GM19438 (cell line): Measurements from ENCODE around the gene UGGT1.

Source experiments
- ATAC-seq: cut with Tn5 transposase; IDR thresholded peaks from one replicate; pipeline ENCODE4 v1.9.1; 2021; ENCODE audit warnings: low read depth; ENCODE audit not compliant: unreplicated experiment

Gene UGGT1, protein sequence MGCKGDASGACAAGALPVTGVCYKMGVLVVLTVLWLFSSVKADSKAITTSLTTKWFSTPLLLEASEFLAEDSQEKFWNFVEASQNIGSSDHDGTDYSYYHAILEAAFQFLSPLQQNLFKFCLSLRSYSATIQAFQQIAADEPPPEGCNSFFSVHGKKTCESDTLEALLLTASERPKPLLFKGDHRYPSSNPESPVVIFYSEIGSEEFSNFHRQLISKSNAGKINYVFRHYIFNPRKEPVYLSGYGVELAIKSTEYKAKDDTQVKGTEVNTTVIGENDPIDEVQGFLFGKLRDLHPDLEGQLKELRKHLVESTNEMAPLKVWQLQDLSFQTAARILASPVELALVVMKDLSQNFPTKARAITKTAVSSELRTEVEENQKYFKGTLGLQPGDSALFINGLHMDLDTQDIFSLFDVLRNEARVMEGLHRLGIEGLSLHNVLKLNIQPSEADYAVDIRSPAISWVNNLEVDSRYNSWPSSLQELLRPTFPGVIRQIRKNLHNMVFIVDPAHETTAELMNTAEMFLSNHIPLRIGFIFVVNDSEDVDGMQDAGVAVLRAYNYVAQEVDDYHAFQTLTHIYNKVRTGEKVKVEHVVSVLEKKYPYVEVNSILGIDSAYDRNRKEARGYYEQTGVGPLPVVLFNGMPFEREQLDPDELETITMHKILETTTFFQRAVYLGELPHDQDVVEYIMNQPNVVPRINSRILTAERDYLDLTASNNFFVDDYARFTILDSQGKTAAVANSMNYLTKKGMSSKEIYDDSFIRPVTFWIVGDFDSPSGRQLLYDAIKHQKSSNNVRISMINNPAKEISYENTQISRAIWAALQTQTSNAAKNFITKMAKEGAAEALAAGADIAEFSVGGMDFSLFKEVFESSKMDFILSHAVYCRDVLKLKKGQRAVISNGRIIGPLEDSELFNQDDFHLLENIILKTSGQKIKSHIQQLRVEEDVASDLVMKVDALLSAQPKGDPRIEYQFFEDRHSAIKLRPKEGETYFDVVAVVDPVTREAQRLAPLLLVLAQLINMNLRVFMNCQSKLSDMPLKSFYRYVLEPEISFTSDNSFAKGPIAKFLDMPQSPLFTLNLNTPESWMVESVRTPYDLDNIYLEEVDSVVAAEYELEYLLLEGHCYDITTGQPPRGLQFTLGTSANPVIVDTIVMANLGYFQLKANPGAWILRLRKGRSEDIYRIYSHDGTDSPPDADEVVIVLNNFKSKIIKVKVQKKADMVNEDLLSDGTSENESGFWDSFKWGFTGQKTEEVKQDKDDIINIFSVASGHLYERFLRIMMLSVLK (N-terminal part only)

DNA sequence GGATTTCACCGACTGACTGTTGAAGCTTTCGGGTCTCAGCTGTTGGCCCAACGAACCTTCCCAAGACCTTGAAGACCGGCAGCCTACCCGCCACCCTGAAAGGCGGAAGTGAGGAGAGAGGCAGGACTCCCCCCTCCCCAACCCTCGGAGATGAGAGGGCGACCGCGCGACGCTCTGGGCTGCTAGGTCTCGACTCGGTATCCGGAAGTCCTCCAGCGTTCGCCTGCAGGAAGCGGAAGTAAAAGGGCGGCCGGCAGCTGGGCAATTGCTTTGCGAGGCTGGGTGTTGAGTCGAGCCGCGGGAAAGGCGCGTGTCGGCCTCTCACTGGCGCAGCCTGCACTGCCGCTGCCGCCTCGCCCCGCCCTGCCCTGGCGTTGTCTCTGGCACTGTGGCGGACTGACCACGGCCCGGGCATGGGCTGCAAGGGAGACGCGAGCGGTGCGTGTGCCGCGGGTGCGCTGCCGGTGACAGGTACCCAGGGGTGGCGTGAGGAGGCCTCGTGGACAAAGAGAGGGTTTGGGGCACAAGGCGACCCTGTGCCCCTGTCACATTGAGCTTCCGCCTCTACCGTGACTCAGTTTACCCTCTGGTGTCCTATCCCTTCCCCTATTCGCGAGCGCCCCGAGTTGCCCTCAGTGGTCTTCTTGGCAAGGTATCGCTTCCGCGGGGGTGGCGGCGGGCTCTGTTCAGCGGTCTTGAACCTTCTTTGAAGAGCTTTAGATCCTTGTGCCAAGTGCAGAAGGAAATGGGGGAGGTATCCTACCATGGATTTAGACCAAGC lies at the start of gene UGGT1:
Gene UGGT1 (plus strand): TSS at position 256 of the 781 bp plus-strand sequence. CDS start 158 bp downstream, at position 414.
- ATAC-seq = peak; percentile 93

DNA sequence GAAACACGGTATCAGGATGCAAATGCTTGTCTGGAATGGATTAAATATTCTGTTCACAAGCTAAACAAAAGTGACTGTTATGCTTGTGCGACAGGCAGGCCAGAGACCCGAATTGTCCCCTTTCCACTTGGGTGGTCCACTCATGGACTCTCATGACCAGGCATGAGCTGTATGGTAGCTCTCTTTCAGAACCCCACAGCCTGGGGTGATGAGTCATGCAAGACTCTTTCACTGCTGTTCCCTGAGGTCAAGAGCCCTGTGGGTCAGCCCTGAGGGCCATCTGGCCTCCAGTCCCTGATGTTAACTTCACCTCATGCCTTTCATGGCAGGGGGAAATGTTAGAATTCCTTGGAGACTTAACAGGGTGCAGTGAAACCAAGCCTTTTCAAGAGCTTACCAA lies 49.4 kb upstream of the UGGT1 start:
- no peak for ATAC-seq

- no peak for ATAC-seq
Measured at GRCh38 chr2:128043041-128043440, 48.0 kb upstream of the UGGT1 start.

DNA sequence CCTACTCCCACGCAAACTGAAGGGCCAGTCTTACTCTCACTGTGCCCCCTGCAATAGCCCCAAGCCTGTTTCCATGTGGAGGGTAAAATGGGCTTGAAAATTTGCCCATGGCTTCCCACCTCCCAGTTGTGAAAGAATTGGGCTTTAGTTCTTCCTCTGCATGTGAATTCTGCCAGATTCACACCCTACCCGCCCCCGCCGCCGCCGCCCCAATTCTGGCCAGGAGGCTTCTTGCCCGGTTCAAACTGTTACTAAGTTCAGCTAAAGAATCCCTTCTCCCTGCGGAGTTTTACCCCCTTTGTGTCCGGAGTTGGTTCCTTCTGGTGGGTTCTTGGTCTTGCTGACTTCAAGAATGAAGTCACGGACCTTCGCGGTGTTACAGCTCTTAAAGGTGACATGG lies 37.7 kb upstream of the UGGT1 start:
- no peak for ATAC-seq

- no peak for ATAC-seq
Measured at GRCh38 chr2:128054104-128054885, 36.7 kb upstream of the UGGT1 start.

DNA sequence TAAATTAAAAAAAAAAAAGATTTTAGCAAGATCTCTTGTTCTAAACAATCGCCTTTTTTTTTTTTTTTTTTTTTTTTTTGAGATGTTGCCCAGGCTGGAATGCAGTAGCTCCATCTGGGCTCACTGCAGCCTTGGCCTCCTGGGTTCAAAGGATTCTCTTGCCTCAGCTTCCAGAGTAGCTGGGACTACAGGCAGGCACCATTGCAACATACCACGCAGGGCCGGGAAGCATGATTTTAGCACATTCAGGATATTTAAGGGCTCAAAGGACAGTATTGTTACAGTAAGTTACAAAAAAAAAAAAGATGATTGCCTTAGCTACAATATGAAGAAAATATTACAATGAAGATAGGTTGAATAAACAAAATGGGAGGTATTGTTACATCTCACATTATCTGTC lies 33.7 kb upstream of the UGGT1 start:
- ATAC-seq = no peak

DNA sequence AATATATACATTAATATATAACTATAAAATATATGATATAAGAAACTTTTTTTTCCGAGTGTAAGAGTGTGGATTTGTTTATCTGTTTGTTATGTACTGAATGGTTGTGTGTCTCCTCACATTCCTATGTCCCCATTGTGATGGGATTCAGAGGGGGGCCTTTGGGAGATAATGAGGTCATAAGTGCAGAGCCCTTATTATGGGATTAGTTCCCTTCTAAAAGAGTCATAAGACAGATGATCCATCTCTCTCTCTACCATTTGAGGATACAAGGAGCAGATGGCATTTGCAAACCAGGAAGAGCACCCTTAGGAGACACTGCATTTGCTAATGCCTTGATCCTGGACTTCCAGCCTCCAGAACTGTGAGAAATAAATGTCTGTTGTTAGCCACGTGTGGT lies 32.9 kb upstream of the UGGT1 start:
- no peak for ATAC-seq

GRCh38 chr2:128062571-128062970 lies 28.4 kb upstream of the UGGT1 start:
- ATAC-seq = no peak

DNA sequence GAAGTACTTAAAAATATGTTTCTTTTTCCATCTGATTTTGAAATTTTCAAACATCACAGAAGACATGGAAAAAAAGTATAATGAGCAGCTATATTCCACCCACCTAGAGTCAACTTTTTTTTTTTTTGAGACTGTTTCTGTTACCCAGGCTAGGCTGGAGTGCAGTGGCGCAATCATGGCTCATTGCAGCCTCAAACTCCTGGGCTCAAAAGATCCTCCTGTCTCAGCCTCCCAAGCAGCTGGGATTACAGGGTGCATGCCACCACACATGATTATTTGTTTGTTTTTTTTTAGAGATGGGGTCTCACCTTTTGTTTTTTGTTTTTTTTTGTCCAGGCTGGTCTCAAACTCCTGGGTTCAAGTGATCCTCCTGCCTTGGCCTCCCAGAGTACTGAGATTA lies 26.6 kb upstream of the UGGT1 start:
- ATAC-seq = no peak

DNA sequence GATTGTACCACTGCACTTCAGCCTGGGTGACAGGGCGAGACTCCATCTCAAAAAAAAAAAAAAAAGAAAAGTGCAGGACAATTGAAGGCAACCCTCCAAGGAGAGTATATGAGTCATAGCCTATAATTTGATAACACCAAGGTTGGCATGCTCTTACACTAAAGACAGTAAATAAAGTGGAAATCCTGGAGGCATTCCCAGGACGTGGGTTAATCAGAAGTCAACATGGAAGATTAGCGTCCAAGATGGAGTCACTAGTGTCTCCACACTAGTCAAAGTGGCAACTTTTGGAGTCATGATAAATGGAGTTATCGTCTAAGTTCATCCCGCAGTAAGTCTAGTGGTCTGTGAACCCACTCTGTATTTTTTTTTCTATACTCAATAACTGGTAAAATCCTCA lies 21.2 kb upstream of the UGGT1 start:
- no peak for ATAC-seq

DNA sequence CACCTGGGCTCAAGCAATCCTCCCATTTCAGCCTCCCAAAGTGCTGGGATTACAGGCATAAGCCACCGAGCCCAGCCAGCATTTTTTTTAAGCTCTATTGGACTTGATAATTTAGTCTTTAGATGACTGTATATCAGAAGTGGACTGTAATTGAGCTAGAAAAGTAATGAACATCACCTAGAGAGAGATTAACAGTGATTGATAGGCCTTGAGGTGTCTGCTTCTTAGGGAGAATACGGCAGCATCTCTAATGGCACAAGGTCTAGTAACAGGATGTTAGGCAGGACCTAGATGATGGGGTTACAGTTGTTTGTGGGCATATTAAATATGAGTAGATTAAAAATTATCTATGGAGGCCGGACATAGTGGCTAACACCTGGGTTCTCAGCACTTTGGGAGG lies 17.7 kb upstream of the UGGT1 start:
- ATAC-seq = no peak

DNA sequence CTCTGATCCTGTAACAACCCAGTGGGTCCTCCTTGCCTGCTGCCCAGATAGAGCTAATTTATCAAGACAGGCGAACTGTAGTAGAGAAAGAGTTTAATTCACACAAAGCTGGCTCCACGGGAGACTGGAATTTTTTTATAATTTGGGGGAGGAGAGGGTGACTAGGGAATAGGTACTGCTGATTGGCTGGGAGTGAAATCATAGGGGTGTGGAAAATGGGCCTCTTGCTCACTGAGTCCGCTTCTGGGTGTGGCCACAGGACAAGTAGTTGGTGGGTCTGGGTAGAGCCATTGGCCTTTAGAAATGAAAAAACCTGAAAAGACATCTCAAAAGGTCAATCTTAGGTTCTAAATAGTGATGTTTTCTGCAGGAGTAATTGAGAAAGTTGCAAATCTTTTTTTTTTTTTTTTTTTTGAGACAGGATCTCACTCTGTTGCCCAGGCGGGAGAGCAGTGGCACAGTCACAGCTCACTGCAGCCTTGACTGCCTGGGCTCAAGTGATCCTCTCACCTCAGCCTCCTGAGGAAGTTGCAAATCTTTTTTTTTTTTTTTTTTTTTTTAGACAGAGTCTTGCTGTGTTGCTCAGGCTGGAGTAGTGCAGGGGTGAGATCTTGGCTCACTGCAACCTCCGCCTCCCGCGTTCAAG lies 14.4 kb upstream of the UGGT1 start:
- no peak for ATAC-seq

DNA sequence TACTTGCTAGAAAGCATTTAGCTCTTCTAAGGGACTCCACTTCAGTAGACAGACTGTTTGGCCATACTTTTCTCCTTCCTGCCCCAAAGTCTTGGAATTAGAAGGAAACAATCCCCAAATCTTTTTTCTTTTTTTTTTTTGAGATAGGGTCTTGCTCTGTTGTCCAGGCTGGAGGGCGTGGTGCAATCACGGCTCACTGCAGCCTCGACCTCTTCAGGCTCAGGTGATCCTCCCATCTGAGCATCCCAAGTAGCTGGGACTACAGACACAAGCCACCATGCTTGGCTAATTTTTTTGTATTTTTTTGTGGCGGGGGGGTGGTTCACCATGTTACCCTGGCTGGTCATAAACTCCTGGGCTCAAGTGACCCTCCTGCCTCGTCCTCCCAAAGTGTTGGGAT lies 6.2 kb upstream of the UGGT1 start:
- ATAC-seq = no peak

DNA sequence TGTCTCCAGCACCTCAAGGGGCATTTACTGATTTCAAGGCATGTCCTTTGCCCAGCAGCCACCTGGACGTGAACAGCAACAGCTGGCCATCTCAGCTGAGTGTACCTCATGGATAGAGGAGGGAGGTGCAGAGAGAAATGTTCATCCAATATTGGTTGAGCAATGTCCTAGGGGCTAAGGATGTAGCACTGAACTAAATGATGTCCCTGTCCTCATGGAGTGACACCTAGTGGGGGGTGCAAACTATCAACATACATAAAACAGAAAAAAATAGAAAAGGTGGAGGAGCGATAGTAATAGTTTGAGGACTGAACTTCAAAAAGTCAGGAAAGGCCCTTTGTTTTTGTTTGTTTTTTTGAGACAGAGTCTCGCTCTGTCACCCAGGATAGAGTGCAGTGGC lies 4.8 kb upstream of the UGGT1 start:
- no peak for ATAC-seq

- ATAC-seq = no peak
Measured at GRCh38 chr2:128090575-128090944, 440 bp upstream of the UGGT1 start.

DNA sequence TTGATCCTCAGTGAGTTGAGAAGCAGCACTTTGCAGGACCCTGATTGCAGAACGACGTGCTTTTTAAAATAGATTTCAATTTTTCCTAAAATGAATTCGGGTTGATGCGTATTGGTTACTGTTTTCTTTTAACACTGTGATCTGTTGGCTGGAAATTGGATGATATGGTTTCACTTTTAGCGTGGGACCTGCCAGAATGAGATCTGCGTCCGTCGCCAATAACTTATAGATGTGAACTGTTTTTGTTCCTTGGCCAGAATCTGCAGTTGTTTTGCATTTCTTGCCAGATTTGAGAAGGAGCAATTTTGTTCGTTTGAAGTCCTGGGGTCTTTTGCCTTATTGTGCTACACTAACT lies 703 bp downstream of the UGGT1 start:
- no peak for ATAC-seq

DNA sequence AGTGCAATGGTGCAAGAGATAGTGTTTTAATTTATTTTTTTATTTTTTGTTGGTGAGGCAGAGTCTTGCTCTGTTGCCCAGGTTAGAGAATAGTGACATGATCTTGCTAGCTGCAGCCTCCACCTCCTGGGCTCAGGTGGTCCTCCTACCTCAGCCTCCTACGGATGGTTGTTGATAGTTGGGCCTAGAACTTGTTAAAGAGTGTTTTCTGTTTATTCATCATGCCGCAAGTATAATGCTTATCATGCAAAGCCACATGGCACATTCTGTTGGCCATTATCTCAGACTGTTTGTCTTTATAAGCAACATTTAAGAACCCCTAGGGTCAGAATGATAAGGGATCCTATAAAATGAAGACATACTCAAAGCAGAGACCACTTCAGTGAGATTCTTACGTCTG lies 1.7 kb downstream of the UGGT1 start:
- no peak for ATAC-seq

GRCh38 chr2:128093762-128094161 lies 2.8 kb downstream of the UGGT1 start:
- no peak for ATAC-seq

- ATAC-seq = no peak
Measured at GRCh38 chr2:128095201-128095600, 4.2 kb downstream of the UGGT1 start.
